TTC549 (cell line): ENCODE results near the gene SLAIN1.

Experiments
- FAIRE-seq: peaks from 2 replicates; lab custom pipeline; 2012; peaks lifted over from hg19 to GRCh38; lab: Jason Lieb, UNC

The SLAIN1 gene

GRCh38 chr13:77714119-77714755, 16.8 kb downstream of the SLAIN1 start:
- FAIRE-seq: no peak

DNA sequence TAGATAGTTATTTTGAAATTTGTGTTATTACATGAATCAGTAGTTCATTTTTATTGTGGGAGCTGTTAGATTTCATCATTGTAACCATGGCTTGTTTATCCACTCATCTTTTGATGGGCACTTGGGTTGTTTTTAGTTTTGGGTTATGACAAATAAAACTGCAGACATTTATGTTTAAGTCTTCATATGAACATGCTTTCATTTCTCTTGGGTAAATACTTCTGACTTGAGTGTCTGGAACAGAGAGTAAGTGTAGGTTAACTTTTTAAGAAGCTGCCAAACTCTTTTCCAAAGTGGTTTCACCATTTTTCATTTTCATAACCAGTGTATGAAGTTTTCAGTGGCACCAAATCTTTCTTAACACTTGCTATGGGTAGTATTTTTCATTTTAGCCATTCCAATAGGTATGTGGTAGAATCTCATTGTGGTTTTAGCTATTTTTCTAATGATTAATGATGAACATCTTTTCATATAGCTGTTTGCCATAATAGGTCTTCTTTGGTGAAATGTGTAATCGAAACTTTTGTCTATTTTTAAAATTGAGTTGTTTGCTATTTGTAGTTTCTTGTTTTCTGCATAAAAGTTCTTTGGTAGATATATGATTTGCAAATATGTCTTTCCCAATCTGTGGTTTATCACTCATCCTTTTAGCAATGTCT, 17.9 kb downstream of the SLAIN1 start:
- no peak for FAIRE-seq

GRCh38 chr13:77716692-77717091, 19.2 kb downstream of the SLAIN1 start:
- FAIRE-seq: no peak

GRCh38 chr13:77717508-77717907, 20.0 kb downstream of the SLAIN1 start:
- FAIRE-seq: no peak

GRCh38 chr13:77719128-77719527, 21.6 kb downstream of the SLAIN1 start:
- no peak for FAIRE-seq

GRCh38 chr13:77720988-77721387, 23.5 kb downstream of the SLAIN1 start:
- no peak for FAIRE-seq

- no peak for FAIRE-seq
Measured at GRCh38 chr13:77724092-77724491, 26.6 kb downstream of the SLAIN1 start.

DNA sequence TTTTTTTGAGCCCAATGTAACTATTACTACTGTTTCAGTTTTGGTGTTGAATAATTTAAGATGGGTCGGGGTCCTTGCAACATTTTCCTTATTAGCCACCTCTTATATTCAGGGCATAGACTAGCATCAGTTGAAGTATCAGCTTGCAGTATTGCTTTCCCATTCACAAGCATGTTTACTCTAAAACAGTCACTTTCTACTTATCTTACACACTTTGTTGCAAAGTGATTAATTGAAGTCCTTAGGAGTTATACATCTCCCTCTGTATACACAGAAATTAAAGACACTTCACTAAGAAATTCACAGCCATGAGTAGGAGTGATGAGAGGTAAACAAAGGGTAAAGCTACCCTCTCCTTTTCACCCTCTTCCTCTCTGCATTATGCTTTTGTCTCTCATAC, 27.6 kb downstream of the SLAIN1 start:
- FAIRE-seq: no peak

DNA sequence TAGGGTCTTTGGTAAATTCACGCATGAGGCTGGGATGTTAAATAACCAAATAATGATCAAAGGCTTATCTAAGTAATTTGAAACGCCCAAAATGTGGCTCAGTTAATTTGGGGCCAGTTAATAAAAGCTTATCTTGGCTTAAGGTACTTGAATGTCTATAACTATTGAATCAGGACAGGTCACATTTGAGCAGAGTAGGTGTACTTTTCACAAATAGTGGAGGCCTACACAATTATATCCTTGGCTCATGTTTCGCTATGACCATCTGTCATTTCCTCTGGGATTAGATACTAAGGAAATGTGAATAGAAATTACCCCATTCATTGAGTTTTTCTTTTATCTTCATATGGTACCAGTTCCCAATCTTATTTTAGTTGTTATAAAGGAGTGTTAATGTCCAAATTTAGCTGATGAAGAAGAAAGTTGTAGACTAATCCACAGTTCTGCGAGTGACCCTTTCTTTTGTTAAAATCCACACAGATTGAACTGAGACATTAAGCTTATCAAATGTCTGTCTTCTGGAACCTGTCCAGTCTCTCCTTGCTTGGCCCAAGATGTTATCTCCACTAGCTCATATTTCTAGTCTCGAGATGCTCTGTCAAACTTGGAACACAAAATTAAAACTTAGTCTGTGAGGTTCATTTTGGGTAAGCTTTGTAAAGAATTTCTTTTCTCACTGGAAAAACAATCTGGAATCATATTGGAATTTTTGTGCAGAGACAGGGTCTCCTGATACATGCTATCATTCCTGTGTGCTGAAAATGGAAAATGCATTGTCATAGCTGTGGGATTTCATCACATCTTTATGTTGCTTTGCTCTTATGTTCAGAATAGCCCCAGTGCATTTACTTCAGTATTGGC, 31.0 kb downstream of the SLAIN1 start:
- FAIRE-seq: no peak

- no peak for FAIRE-seq
Measured at GRCh38 chr13:77729502-77730221, 32.2 kb downstream of the SLAIN1 start.

GRCh38 chr13:77730572-77730971, 33.1 kb downstream of the SLAIN1 start:
- FAIRE-seq: no peak

DNA sequence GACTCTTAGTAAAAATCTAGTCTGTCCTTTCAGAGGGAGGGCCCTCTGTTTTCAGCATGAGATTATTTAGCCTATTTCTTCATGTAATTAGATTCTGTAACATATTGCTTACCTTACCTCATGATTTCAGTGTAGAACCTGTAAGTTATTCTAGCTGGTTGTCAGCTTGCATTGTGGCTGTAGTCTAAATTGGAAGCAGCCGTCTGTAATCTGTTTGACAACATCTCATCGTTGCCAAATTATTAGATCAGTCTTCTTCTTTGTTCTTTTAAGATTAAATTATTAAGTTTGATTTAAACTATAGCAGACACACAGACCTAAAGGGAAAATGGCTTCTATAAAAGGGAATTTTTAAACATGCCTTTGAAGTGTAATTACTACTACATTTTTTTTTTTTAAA, 34.8 kb downstream of the SLAIN1 start:
- no peak for FAIRE-seq

DNA sequence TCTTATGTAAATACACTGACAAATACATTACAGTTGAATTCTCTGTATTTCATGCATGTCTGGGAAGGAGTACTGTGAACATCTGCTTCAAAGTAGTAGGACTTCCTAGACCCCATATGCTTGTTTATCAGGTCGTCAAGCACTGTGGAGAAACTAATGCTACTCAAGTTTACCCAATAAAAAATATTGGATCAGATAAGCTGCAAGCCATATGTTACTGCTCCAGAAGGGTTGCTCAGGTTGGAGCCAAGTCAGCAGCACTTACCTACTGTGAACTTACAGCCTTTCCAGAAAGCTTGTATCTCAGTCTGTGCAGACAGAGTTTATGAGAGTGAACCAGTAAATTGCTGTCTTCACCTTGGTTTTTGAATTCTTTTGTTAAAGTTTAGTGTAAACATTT, 36.2 kb downstream of the SLAIN1 start:
- no peak for FAIRE-seq

- FAIRE-seq: no peak
Measured at GRCh38 chr13:77737583-77738200, 40.2 kb downstream of the SLAIN1 start.

DNA sequence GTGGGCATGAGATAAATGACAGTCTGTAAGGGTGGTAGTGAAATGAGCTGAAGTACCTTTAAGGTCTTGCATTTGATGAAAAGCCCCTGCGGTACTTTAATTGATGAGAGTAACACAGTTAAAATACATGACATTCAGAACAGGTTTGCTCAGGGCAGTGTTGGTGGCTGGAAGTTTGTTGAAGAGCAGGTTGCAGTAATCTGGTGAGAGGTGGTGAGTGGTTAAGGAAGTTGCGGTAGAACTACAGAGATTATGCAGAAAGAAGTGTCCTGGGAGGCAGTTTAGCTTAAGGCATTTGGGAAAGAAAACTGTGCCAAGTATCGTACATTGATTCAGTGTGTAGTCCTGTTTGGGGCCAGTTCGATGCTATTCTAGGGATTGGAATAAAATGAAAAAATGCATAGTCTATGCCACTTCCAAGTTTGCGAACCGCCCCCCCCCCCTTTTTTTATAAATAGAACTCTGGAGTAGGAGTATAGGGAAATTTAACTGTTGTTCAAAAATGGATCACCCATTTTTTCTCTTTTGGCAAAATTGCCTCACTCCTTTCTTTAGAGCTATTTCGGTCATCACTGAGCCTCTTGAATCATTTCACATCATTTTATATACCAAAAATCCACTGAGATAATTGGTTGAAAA, 42.7 kb downstream of the SLAIN1 start:
- FAIRE-seq: no peak

GRCh38 chr13:77740931-77741596, 43.6 kb downstream of the SLAIN1 start:
- no peak for FAIRE-seq

GRCh38 chr13:77741597-77741972, 44.1 kb downstream of the SLAIN1 start:
- FAIRE-seq: no peak

GRCh38 chr13:77742801-77743200, 45.3 kb downstream of the SLAIN1 start:
- no peak for FAIRE-seq

GRCh38 chr13:77745784-77746183, 48.3 kb downstream of the SLAIN1 start:
- no peak for FAIRE-seq

- no peak for FAIRE-seq
Measured at GRCh38 chr13:77749344-77749880, 51.9 kb downstream of the SLAIN1 start.
